ENCODE results near the gene HDAC9. TPM values are rescaled to one million over a fixed set of nuclear protein-coding genes. Genes with fewer than 3 reads are reported as not detected.

HDAC9 gene
- total and polyA plus RNA-seq, 2 donors (not counting 1 experiment from before 2014, with no cell fraction given) = 2.9 to 7.9 TPM

DNA sequence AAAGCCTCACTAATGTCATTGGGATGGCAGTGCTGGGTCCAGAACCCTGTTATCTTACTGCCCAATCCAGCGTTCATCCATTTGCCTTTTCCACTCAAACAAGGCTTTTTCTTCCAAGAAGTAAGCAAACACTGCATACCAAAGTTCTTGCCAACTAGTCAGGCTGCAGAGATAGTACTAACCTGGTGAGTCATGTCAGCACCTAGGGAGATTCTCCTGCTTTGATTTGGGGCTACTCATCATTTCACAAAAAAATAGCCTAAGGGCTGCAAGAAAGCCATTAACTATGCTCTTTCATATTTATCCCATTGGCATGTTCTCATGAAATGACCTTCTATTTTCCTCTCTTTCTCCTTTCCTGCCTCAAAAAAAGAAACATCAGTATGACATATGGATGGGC lies 479.3 kb downstream of the HDAC9 start:
- no peak overlapping the region for H3K4me2 ChIP-seq (ENCODE audit: extremely low read depth, insufficient read depth, low read length)

DNA sequence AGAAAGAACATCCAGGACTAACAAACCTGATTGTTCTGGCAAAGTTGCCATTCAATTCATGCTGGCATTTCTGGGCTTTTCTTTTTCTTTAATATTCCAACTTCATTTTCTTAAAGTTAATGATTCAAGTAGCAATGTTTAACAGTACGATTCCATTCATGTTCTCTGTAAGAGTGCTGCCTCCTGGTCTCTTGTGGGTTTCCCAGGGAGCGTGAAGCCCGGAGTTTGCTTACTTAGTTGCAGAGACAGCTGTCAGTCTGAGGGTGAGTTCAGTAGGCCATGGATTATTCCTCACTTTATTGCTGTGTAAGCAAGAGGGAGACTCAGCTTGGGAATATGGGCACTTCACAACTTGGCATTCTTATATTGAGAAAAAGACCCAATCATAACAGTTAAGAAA lies 479.7 kb downstream of the HDAC9 start:
- Histone ChIP-seq H4K20me1 (ENCODE audit: control insufficient read depth, extremely low read depth, insufficient read depth, low read length) (no peaks in the 10 kb centered on the region), H2AFZ (ENCODE audit: low read length) (no peak overlapping the region), H3K9ac (ENCODE audit: insufficient read depth, low read length) (no peak overlapping the region), H3K79me2 (ENCODE audit: control insufficient read depth, insufficient read depth, low read length) (no peaks in the 10 kb centered on the region), H3K4me1 (ENCODE audit: control insufficient read depth, extremely low read depth, insufficient read depth, low read length) (peaks cover 11% of the 10 kb centered on the region), H3K4me3 (replicated peaks in 1 of 4; ENCODE audit: control extremely low read depth in 1 of 4, insufficient read depth in 1 of 4, low read depth in 3 of 4, low read length in 4 of 4) (no peak overlapping the region), H3K36me3 (ENCODE audit: control insufficient read depth, insufficient read depth, low read length) (no peaks in the 10 kb centered on the region), H3K9me3 (ENCODE audit: control insufficient read depth, insufficient read depth, low read depth, low read length) (no peaks in the 10 kb centered on the region), H3K27ac (ENCODE audit: insufficient read depth, low read length) (no peak overlapping the region), H3K27me3 (ENCODE audit: control insufficient read depth, insufficient read depth, low read length) (no peaks in the 10 kb centered on the region), H3K4me2 (ENCODE audit: extremely low read depth, insufficient read depth, low read length) (no peak overlapping the region)
- no peak for DNase-seq (ENCODE audit: low read depth in 2 of 2)
- TF ChIP-seq, protein P1, sequence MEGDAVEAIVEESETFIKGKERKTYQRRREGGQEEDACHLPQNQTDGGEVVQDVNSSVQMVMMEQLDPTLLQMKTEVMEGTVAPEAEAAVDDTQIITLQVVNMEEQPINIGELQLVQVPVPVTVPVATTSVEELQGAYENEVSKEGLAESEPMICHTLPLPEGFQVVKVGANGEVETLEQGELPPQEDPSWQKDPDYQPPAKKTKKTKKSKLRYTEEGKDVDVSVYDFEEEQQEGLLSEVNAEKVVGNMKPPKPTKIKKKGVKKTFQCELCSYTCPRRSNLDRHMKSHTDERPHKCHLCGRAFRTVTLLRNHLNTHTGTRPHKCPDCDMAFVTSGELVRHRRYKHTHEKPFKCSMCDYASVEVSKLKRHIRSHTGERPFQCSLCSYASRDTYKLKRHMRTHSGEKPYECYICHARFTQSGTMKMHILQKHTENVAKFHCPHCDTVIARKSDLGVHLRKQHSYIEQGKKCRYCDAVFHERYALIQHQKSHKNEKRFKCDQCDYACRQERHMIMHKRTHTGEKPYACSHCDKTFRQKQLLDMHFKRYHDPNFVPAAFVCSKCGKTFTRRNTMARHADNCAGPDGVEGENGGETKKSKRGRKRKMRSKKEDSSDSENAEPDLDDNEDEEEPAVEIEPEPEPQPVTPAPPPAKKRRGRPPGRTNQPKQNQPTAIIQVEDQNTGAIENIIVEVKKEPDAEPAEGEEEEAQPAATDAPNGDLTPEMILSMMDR (conservative IDR thresholded peaks at IDR 0.05 in 1 of 2, IDR thresholded peaks at IDR 0.05 in 1 of 2; ENCODE audit: low read depth in 1 of 2, low read length in 2 of 2) = no peak
- TF ChIP-seq EZH2 (IDR thresholded peaks at IDR 0.05; ENCODE audit: low read length, missing control alignments) = no peak

More for the DNA sequence above, 479.3 kb downstream of the HDAC9 start:
- Histone ChIP-seq H3K9ac (ENCODE audit: insufficient read depth, low read length) (no peak overlapping the region), H3K27ac (ENCODE audit: insufficient read depth, low read length) (no peak overlapping the region), H2AFZ (ENCODE audit: low read length) (no peak overlapping the region), H3K79me2 (ENCODE audit: control insufficient read depth, insufficient read depth, low read length) (no peaks in the 10 kb centered on the region), H3K4me3 (replicated peaks in 1 of 4; ENCODE audit: control extremely low read depth in 1 of 4, insufficient read depth in 1 of 4, low read depth in 3 of 4, low read length in 4 of 4) (no peak overlapping the region), H3K27me3 (ENCODE audit: control insufficient read depth, insufficient read depth, low read length) (no peaks in the 10 kb centered on the region), H4K20me1 (ENCODE audit: control insufficient read depth, extremely low read depth, insufficient read depth, low read length) (no peaks in the 10 kb centered on the region), H3K4me1 (ENCODE audit: control insufficient read depth, extremely low read depth, insufficient read depth, low read length) (peaks cover 11% of the 10 kb centered on the region), H3K9me3 (ENCODE audit: control insufficient read depth, insufficient read depth, low read depth, low read length) (no peaks in the 10 kb centered on the region), H3K36me3 (ENCODE audit: control insufficient read depth, insufficient read depth, low read length) (no peaks in the 10 kb centered on the region)
- no peak for TF ChIP-seq EZH2 (IDR thresholded peaks at IDR 0.05; ENCODE audit: low read length, missing control alignments)
- TF ChIP-seq, protein P1 (conservative IDR thresholded peaks at IDR 0.05 in 1 of 2, IDR thresholded peaks at IDR 0.05 in 1 of 2; ENCODE audit: low read depth in 1 of 2, low read length in 2 of 2) = no peak
- peak in 1 of 2 donors; percentile 75 for DNase-seq (ENCODE audit: low read depth in 2 of 2)

DNA sequence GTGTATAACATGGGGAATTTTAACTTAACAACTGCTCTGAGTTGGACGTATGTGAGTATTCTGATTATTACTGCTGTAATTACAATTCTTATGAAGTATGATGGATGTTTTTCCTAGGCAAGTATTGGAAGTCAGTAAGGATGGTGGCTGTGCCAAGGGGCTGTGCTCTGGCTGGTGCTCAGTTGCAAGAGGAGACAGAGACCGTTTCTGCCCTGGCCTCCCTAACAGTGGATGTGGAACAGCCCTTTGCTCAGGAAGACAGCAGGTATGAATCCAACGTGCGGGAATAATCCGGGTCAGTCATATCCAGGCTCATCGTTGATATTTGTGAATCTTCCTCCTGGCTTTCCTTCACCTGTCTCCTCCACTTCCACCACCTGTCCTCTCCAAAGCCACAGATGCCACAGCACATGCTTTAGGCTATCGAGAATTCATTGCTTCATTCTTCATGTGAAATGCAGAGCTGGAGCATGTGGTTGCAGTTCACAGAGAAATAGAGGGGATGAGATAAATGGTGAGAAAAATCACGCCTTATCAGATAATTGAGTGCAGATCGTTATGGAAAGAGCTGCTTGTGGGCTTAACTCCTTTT lies 480.2 kb downstream of the HDAC9 start:
- no peaks in the 10 kb centered on the region for H4K20me1 ChIP-seq (ENCODE audit: control insufficient read depth, extremely low read depth, insufficient read depth, low read length)
- peaks cover 11% of the 10 kb centered on the region for H3K4me1 ChIP-seq (ENCODE audit: control insufficient read depth, extremely low read depth, insufficient read depth, low read length)
- no peak overlapping the region for H3K4me3 ChIP-seq (replicated peaks in 1 of 4; ENCODE audit: control extremely low read depth in 1 of 4, insufficient read depth in 1 of 4, low read depth in 3 of 4, low read length in 4 of 4)
- no peaks in the 10 kb centered on the region for H3K9me3 ChIP-seq (ENCODE audit: control insufficient read depth, insufficient read depth, low read depth, low read length)
- no peaks in the 10 kb centered on the region for H3K79me2 ChIP-seq (ENCODE audit: control insufficient read depth, insufficient read depth, low read length)
- DNase-seq (ENCODE audit: low read depth in 2 of 2) = no peak
- no peak overlapping the region for H3K27ac ChIP-seq (ENCODE audit: insufficient read depth, low read length)
- TF ChIP-seq EZH2 (IDR thresholded peaks at IDR 0.05; ENCODE audit: low read length, missing control alignments) = no peak
- TF ChIP-seq, protein P1 (conservative IDR thresholded peaks at IDR 0.05 in 1 of 2, IDR thresholded peaks at IDR 0.05 in 1 of 2; ENCODE audit: low read depth in 1 of 2, low read length in 2 of 2) = no peak
- no peaks in the 10 kb centered on the region for H3K36me3 ChIP-seq (ENCODE audit: control insufficient read depth, insufficient read depth, low read length)
- H3K9ac ChIP-seq (ENCODE audit: insufficient read depth, low read length) = no peak overlapping the region
- no peak overlapping the region for H3K4me2 ChIP-seq (ENCODE audit: extremely low read depth, insufficient read depth, low read length)
- no peak overlapping the region for H2AFZ ChIP-seq (ENCODE audit: low read length)
- H3K27me3 ChIP-seq (ENCODE audit: control insufficient read depth, insufficient read depth, low read length) = no peaks in the 10 kb centered on the region

Data from fibroblast of lung (primary cell).